NCI-H1417 treated with DMSO at 0.1 percent for 48 hours (cell line): Measurements from ENCODE around the gene PAPSS2.

Source experiments
- DNase-seq: peaks from one replicate; lab custom pipeline; 2025; lab: John Stamatoyannopoulos, UW

Gene PAPSS2

DNA sequence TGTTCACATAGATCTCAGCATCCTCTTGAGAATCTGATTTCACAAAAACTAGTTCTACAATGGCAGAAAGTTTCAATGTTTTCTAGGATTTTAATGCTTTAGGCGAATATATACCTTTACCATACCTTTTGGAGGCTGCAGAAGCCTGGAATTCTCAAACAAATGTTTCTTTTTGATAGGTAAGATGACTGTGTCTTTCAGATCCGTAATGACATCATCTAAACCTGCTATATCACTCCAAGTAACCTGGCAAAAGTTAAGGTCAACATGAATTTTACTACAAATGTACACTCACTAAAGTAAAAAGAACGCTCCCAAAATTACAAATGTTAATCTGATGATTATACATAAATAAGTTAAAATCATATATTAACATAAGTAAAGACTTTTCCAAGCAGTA lies 130.5 kb downstream of the PAPSS2 start:
- DNase-seq, result no peak

DNA sequence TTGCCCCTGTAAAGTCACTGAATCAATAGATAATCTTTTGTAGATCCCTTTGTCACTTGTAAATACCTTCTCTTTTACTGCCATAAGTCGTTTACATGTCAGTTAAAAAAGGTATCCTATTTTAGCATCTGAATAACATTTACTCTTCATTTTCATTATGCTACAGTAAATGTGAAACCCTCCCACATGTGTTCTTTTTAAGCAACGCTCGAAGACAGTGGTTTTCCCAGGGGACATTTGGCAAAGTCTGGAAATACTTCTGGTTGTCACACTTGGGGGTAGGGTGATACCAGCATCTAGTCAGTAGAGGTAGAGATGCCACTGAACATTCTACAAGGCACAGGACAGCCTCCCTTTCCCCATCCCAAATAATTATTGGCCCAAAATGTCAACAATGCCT lies 134.6 kb downstream of the PAPSS2 start:
- DNase-seq, result no peak
